AG04450 (cell line): ENCODE data around the gene STC2. TPM values are rescaled to one million over a fixed set of nuclear protein-coding genes. Genes with fewer than 3 reads are reported as not detected.

Source experiments
- CTCF ChIA-PET: fragments of 300-600, 350-600 bp; formaldehyde crosslinking; extraction: SDS; loops from one replicate; lab custom pipeline; 2022; ENCODE audit warnings: antibody characterized with exemption, inconsistent platforms; lab: Charles Lee
- POLR2A ChIA-PET: fragments of 350-600 bp; formaldehyde crosslinking; extraction: SDS; loops from one replicate; lab custom pipeline; 2021; ENCODE audit warnings: antibody characterized with exemption, inconsistent platforms; lab: Yijun Ruan, JAX
- DNase-seq: peaks from one replicate; pipeline ENCODE4 v3.0.0-alpha.2; 2011; ENCODE audit warnings: low read depth, low spot score
- H3K27ac ChIP-seq: one replicate; pipeline ENCODE4 v1.5.1; 2012; ENCODE audit warnings: low read depth, low read length, control low read depth
- H3K27me3 ChIP-seq: one replicate; pipeline ENCODE4 v1.6.0; 2012; ENCODE audit warnings: low read length; ENCODE audit not compliant: control insufficient read depth, insufficient read depth
- H3K4me3 ChIP-seq: 2 replicates; pipeline ENCODE4 v1.5.1; 2011; ENCODE audit warnings: mild to moderate bottlenecking, low read depth, low read length, control low read depth
- H3K9me3 ChIP-seq: 2 replicates; pipeline ENCODE4 v1.5.1; 2012; ENCODE audit warnings: low read length; ENCODE audit not compliant: control insufficient read depth, insufficient read depth
- polyA plus RNA-seq: library from polyadenylated mRNA; depleted of rRNA; stranded (reverse); fragments of >200 nt; gene quantifications from 2 replicates; pipeline ENCODE4 v1.2.3, GENCODE V29; 2011
- TF ChIP-seq, protein P1 (sequence below): IDR thresholded peaks from 2 replicates; pipeline ENCODE4 v1.5.1; 2011; ENCODE audit warnings: low read depth, low read length, control low read depth, inconsistent platforms

Gene STC2
- polyA plus RNA-seq, 1 experiment: 185 TPM

DNA sequence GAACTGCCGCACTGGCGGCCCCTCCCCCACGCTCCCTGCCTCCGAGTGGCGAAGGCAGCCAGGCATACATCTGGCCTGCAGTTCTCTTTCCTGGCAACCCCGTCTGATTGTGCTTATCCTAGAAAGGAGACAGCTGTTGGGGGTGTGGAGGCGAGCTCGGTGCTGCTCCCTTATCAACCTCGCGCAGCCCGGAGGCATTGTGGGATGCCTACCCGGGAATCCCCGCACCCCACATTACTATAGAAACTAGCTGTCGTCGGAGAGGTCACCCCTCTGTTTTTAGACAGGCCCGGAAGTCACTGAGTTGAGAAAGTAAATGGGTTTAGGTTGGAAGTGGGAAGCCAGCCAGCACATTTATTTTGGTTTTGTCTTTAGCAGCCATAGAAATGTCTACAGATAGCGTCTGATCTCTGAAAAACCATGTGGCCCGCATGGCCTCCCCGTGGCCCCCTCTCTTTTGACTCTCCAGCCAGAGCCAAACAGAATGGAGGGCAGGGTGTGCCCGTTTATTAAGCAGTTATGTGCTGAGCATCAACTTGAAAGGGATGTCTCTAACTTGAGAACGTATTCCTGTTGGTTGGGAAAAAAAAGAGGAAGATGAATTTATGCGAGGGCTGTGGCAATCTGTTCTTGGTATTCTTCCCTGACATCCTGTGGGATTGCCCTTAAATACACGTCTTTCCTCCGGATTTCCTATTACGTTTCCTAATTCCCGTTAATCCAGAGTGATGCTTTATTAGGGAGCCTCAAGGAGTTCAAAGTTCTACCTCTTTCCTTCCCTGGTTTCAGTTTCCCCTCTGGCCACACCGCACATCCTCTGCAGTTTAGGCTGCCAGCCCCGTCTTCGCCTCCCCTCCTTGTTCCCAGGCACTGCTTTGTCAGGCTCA lies 3.9 kb downstream of the STC2 start:
- H3K27ac ChIP-seq: peak overlapping the region; percentile 73
- ChIA-PET POLR2A (interaction anchor here (1.1 kb wide), 2 partner anchors 9 to 148 kb away, joined by 4 to 11 read pairs; no protein-coding TSS in a partner anchor), CTCF (no interaction called here)
- DNase-seq: peak; percentile 90
- H3K9me3 ChIP-seq: no peaks in the 10 kb centered on the region; the same call in 1 of the 2 replicates
- H3K4me3 ChIP-seq: peak overlapping the region; percentile 96
- no peaks in the 10 kb centered on the region for H3K27me3 ChIP-seq
- TF ChIP-seq, protein P1, sequence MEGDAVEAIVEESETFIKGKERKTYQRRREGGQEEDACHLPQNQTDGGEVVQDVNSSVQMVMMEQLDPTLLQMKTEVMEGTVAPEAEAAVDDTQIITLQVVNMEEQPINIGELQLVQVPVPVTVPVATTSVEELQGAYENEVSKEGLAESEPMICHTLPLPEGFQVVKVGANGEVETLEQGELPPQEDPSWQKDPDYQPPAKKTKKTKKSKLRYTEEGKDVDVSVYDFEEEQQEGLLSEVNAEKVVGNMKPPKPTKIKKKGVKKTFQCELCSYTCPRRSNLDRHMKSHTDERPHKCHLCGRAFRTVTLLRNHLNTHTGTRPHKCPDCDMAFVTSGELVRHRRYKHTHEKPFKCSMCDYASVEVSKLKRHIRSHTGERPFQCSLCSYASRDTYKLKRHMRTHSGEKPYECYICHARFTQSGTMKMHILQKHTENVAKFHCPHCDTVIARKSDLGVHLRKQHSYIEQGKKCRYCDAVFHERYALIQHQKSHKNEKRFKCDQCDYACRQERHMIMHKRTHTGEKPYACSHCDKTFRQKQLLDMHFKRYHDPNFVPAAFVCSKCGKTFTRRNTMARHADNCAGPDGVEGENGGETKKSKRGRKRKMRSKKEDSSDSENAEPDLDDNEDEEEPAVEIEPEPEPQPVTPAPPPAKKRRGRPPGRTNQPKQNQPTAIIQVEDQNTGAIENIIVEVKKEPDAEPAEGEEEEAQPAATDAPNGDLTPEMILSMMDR: no peak

DNA sequence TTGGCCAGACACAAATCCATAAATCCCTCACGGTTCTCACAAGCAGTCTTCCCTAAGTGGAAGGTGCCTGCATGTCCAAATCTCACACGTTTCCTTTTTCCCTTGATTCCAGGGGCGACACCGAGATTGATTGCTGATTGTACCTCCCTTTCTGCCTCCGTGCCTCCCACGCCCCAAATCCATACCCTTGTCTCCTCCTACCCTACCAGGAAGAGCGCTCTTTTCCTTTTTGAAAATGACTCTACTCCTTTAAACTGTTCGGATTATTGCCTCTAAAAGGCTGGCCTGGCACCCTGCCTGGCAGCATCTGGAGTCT lies 4.5 kb downstream of the STC2 start:
- DNase-seq: no peak
- Histone ChIP-seq H3K27ac (peak overlapping the region; percentile 33), H3K9me3 (no peaks in the 10 kb centered on the region; the same call in 1 of the 2 replicates), H3K4me3 (peak overlapping the region; percentile 96), H3K27me3 (no peaks in the 10 kb centered on the region)
- ChIA-PET POLR2A (interaction anchor here (1.1 kb wide), 2 partner anchors 8 to 149 kb away, joined by 4 to 11 read pairs; no protein-coding TSS in a partner anchor), CTCF (no interaction called here)
- TF ChIP-seq, protein P1: no peak

DNA sequence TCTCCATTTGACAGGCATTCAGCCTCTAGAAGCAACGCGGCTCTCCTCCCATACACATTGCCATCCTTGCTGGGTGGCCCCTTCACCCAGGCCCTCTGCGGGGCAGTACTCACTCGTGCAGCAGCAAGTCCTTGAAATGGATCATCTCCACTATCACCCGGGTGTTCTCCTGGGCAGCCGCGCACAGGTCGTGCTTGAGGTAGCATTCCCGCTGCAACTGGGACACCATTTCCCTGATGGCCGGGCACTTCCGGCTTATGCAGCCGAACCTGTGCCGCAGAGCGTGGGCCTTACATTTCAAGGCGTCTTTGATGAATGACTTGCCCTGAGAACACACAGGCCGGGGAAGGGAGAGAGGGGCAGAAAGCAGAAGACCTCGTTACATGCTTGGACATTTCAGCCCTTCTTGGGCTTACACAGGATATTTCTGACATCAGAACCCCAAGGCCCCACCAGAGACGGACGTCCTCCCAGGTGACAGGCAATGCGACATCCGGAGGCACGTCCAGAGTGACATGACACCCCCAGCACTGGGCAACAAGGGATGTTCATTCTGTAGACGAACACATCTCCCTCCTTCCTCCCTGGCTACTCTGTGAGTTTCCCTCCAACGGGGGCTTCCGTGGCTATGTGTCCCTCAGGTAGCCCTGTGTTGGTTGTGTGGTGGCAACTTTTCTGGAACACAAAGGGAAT lies 5.0 kb downstream of the STC2 start:
- TF ChIP-seq, protein P1: no peak
- DNase-seq: no peak
- ChIA-PET POLR2A (interaction anchor here (0.6 to 1.1 kb wide), 3 partner anchors 8 to 149 kb away, joined by 4 to 11 read pairs (median 4); no protein-coding TSS in a partner anchor), CTCF (interaction anchor here (1.3 to 2.9 kb wide), 2 partner anchors 28 to 250 kb away, joined by 7 to 21 read pairs; no protein-coding TSS in a partner anchor)
- peak overlapping the region; percentile 33 for H3K27ac ChIP-seq
- H3K27me3 ChIP-seq: no peaks in the 10 kb centered on the region
- H3K4me3 ChIP-seq: peak overlapping the region; percentile 96
- no peaks in the 10 kb centered on the region; the same call in 1 of the 2 replicates for H3K9me3 ChIP-seq

DNA sequence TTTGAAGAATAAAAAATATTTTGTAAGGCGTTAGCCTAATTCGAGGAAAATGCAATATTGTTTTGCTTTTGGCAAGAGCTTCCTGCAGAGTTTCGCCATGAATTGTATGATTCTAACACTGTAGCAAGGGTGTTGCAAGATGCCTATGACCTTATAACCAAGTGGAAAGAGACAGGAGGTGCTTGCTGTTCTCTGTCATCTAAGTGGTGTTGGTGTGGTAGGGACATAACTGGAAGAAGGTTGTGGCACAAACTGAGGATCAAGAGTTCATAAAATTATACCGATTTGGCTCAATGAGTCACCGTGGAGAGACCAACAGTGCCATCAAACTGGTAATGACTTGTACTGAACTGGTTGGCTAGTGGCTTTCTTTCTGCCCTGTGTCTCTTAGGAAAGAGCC lies 6.3 kb downstream of the STC2 start:
- ChIA-PET POLR2A (interaction anchor here (0.7 kb wide), 2 partner anchors 27 to 255 kb away, joined by 3 read pairs; no protein-coding TSS in a partner anchor), CTCF (interaction anchor here (0.5 to 3.1 kb wide), 7 partner anchors 11 to 294 kb away, joined by 3 to 21 read pairs (median 7); partner anchors contain the start of gene BOD1)
- DNase-seq: no peak
- TF ChIP-seq, protein P1: no peak
- no peaks in the 10 kb centered on the region; the same call in 1 of the 2 replicates for H3K9me3 ChIP-seq
- no peak overlapping the region for H3K4me3 ChIP-seq
- no peaks in the 10 kb centered on the region for H3K27me3 ChIP-seq
- no peak overlapping the region for H3K27ac ChIP-seq
